GM08714 (cell line): ENCODE measurements around the gene TMEM141.
"Not testable (repeated sequence)": the region's sequence is repeated elsewhere in the genome, so short reads cannot be mapped to it uniquely, and the experiment has no call there.

Experiments
- H3K4me3 ChIP-seq: fragments of 200-500 bp; sonication (Bioruptor generic); 2 replicates; pipeline ENCODE4 v1.5.1; 2014; ENCODE audit warnings: mild to moderate bottlenecking, low read length, inconsistent platforms
- ZNF274 ChIP-seq: IDR thresholded peaks from 2 replicates; pipeline ENCODE4 v1.6.1; 2012; ENCODE audit warnings: mild to moderate bottlenecking, low read depth, low read length

The TMEM141 gene

DNA sequence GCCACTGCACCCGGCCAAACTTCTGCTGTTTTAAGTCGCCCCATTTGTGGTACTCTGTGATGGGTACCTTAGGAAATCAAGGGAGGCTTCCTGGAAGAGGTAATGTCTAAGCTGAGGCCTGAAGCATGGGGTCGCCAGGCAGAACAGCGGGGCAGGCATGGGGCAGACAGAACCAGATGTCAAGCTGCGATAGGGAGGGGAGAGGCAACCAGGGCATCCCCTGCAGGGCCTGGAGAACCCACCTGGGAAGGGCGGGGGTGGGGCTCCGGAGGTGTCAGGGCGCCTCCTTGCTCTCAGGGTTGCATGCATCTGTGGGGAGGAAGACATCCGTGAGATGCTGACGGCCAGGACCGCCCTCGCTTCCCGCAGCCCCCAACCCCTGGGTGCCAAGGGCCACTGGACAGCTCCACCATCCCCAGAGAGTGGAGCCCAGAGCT, 29.6 kb upstream of the TMEM141 start:
- TF ChIP-seq ZNF274: no peak
- H3K4me3 ChIP-seq: no peak overlapping the region

DNA sequence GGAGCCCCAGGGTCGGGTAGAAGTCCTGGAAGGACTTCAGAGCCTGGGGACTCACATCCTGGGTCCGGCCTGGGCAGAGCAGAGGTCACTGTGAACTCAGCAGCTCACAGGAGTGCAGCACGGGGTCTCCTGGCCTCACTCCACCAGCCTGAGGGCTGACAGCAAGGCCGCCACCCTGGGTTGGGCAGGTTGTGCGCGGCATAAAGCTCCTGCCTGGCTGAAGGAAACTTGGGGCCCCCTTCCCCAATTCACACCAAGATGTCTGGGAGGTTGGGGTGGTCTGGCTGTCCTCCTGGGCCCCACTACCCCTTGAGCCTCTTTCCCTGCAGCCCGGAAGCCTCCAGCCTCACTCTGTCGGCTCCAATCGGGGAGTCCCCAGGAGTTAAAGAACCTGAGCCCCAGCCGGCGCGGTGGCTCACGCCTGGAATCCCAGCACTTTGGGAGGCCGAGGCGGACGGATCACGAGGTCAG, 28.9 kb upstream of the TMEM141 start:
- H3K4me3 ChIP-seq: no peak overlapping the region
- TF ChIP-seq ZNF274: no peak

DNA sequence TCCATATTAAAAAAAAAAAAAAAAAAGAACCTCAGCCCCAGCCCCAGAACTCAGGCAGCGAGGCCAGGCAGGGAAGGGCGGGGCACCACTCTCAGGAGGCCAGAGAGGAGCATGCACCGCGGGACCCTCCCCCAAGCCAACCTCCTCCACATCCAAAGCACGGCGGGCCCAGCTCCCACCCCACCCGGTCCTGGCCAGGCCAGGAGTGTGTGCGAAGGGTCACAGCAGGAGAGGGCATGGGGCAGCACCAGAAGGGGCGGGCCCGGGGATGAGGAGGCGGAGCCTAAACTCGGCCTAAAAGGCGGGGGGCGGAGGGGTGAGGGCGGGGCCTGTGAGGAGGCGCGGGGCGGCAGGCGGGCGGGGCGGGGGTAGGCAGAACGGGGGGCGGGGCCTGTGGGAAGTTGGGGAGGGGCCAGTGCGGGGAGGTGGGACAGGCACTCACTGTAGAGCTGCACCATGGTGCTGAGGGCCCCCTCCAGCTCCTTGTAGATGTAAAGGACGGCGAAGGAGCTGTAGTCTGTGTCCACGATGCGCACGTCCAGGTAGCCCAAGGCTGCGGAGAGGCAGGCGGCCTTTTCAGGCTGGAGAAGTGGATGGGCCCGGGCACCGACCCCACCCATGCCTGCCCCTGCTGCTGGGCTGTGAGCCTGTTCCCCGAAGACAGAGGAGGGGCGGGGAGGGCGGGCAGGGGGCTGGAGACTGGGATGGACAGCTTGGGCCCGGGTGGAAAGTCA, 28.1 kb upstream of the TMEM141 start:
- TF ChIP-seq ZNF274: no peak
- H3K4me3 ChIP-seq: no peak overlapping the region

DNA sequence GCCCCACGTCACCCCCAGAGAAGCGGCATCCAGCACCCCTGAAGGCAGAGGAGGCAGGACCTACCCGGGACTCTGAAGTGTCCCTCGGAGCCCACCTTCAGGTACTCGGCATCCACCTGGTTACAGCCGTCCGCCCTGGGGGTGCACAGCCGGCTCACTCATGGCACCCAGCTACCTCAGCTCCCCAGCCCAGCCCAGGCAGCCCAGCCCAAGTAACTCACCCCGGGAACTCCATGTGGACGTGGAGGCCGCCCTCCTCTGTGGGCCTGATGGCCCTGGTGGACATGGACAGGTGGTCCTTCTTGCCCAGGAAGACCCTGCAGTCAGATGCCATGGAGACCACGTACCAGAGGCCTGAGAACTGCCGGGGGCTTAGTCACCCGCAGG, 27.5 kb upstream of the TMEM141 start:
- no peak for TF ChIP-seq ZNF274
- no peak overlapping the region for H3K4me3 ChIP-seq

DNA sequence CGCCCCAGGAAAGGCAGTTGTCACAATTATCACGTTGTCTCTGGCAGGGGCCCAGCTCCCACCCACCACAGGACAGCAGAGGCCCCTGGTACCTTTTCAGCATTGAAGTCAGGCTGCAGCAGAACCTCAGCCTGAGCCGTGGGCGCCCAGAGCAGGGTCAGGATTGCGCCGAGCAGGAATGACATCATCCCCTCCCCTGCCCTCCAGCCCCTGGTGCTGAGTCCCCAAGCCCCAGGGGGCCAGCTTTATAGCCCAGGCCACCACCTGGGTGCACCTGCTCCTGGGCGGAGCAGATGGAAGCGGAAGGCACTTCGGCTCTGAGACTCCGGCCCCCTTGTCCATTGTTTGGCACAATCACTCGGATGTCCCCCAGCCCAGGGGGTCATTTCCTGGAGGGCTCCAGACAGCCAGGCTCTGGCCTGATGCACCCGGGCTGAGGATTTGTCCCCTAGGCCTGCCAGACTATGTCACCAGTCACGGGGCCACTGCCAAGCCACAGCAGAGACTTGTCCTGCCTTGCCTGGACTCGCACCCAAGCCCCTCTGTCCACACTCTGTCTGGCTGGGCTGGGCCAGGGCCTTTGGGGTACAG, 26.7 kb upstream of the TMEM141 start, which contains the start of gene LCN15:
Gene LCN15, minus strand, starts transcription at position 218 of the 591 bp plus-strand sequence. Its CDS starts 30 bp downstream, at position 188.
- TF ChIP-seq ZNF274: no peak
- H3K4me3 ChIP-seq: no peak within 1 kb of the TSS

DNA sequence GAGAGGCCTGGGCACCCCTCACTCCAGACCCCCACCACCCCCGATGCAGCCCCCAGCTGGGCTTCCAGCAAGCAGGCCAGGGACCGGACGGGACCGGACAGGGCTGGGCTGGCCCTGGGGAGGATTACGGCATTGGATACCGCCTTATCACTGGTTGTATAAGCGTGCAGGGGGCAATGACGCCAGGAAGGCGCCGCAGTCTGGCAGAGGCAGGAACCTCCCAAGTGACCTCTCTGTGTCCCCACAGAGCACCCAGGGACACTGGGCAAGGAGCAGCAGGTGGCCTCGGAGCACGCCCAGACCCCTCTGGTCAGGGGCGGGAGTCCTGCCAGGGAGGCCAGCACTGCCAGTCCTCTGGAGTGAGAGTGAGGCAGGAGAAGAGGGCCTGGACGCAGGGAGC, 26.1 kb upstream of the TMEM141 start:
- no peak overlapping the region for H3K4me3 ChIP-seq
- no peak for TF ChIP-seq ZNF274

DNA sequence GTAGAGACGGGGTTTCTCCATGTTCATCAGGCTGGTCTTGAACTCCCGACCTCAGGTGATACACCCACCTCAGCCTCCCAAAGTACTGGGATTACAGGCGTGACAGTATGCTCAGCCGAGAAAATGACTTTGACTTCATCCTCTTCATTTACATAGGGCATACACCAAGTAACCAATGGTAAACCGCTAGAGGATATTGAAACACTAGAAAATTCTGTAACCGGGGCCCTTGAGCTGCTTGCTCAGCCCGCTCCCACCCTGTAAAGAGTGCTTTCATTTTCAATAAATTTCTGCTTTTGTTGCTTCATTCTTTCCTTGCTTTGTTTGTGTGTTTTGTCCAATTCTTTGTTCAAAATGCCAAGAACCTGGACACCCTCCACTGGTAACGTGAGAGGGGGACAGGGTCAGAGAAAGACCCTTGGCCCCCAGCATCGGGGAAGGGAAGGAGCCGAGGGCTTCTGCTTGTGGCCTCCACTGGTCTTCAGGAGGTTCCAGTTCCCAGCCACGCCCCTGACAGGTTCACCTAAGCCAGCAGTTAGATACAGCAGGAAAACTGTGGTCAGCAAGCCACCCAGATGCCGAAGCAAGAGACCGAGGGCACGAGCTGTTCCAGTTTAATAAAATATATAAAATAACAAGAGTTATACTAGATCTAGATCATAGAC, 25.3 kb upstream of the TMEM141 start:
- H3K4me3 ChIP-seq: peak overlapping the region; percentile 1; the same call in 1 of the 2 replicates

DNA sequence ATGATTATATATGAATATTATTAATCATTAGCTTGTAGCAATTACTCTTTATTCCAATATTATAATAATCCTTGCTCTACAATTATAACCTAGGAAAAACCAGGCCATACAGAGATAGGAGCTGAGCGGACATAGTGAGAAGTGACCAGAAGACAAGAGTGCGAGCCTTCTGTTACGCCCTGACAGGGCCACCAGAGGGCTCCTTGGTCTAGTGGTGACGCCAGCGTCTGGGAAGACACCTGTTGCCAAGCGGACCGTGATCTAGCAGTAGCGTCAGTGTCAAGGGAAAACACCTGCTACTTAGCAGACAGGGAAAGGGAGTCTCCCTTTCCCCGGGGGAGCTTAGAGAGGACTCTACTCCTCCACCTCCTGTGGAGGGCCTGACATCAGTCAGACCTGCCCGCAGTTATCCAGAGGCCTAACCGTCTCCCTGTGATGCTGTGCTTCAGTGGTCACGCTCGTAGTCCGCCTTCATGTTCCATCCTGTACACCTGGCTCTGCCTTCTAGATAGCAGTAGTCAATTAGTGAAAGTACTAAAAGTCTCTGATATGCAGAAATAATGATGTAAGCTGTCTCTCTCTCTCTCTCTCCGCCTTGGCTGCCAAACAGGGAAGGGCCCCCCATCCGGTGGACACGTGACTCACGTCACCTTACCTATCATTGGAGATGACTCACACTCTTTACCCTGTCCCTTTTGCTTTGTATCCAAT, 24.6 kb upstream of the TMEM141 start:
- H3K4me3 ChIP-seq: not testable (repeated sequence)

DNA sequence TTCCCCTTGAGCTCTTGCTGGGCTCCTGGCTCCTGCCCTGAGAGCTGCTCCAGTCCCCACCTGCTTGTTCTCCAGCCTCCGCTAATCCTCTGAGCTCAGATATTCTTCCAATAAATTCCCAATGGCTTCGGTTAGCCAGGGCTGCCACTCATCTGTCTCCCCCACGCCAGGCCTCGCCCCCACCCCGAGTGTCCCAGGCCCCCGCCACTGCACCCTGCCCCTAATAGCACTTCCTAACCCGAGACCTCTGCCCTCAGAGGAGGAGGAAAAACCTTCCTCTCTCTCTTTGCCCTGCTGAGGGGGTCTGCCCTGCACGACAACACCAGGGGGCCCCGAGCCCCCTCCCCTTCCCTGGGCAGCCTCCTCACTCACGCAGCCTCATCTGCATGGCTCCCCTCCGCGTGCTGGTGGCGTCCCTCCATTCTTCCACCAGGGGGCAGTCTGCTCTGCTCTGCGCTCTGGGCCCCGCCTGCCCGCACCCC, 21.4 kb upstream of the TMEM141 start:
- TF ChIP-seq ZNF274: no peak

DNA sequence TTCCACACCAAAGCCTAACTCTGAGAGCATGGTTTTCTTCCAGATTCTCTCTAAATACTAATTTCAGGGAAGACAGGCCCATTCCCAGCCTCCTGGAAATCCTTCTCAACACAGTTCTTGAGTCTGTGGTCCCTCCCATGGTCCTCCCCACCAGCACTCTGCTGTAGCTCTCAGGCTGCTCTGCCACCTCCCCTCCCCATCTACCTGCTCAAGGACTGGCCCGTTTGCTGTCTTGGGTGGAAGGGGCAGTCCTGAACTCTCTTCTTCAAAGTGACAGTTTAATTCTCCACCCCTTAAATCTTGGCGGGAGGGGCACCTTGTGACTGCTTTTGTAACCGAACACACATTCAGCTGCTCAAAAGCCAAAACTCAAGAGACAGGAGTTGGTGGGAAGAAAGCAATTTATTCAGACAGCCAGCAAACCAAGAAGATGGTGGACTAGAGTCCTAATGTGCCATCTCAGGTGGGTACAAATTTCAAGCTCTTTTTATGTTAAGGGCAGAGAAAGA, 19.2 kb upstream of the TMEM141 start:
- H3K4me3 ChIP-seq: no peak overlapping the region
- no peak for TF ChIP-seq ZNF274

More for the DNA sequence above, 21.4 kb upstream of the TMEM141 start:
- no peak overlapping the region for H3K4me3 ChIP-seq

DNA sequence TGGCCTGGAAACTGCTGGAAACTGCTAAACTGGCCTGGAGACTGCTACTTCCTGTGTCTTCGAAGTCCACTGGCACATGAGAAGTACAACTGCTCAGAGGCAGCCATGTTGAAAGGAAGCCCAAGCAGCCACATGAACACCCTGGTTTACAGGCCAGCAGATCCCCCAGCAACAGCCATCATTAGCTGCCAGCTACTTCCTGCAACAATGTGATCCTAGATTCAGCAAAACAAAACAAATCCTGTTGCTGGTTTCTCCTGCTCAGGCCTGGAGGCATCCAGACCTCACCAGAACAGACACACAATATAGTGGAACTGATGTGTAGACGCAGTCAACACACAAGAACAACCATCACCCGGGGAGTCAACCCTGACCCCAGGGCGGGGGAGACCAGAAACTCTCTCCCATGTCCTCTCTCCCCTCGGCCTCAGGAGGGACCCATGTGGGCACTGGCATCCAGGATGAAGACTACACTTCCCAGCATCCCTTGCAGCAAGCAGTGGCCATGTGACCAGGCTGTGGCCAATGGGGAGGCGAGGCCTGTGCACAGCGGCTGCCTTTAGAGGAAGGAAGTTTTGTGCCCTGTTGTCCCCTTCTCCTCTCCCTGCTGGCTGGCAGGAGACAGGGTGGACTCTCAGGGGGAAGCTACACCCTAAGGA, 17.6 kb upstream of the TMEM141 start:
- H3K4me3 ChIP-seq: no peak overlapping the region
- no peak for TF ChIP-seq ZNF274

DNA sequence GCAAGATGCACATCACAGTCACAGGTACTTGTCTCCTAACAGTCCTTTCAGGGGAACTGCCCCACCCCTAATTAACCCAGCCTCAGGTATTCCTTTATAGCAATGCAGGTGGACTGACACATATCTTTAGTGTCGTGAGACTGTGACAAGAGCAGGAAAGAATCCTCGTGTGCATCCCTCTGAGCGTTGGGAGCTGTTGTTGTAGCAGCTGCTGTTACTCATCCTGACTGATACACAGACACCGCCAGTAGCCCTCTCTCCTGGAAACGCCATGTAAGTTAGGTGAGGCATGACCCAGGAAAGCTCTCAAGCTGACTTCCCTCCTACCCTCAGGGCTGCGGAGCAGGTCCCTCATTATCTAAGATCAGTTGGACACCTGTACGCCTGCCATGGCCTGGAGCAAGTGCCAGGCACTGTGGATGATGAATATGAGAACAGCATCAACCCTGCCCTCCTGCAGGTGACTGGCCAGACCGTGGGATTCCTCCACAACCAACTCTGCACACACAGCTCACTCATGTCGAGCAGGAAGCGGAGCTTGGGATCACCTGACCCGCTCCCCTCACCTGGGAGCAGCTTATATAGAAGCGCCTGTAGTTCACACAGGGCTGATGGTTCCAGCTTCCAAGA, 16.6 kb upstream of the TMEM141 start:
- TF ChIP-seq ZNF274: no peak
- no peak overlapping the region for H3K4me3 ChIP-seq

DNA sequence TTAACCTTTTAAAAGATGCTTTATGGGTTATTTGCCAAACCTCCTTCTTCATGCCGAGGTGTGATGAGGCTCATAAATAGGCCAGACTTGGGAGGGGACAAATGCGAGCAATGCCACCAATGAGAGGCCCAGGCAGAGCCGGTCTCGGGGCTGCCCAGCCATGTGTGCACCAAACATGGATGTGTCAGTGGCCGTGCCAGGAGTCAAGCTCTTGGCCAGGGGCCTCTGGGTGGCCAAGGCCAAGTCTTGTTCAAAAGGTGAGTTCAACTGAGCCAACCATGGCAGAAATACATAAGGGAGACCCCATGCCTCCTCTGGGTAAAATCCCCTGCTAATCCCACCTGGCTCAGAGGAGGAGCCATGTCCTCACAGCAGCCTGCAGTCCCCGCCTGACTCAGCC, 16.0 kb upstream of the TMEM141 start:
- no peak overlapping the region for H3K4me3 ChIP-seq
- no peak for TF ChIP-seq ZNF274
